GM08714 (cell line): ENCODE data around the gene WIZ.
A peak's percentile ranks its signal among the peaks of the same experiment; 100 is the strongest.
"Not testable (repeated sequence)": the region's sequence is repeated elsewhere in the genome, so short reads cannot be mapped to it uniquely, and the experiment has no call there.

Source experiments
- H3K4me3 ChIP-seq: fragments of 200-500 bp; sonication (Bioruptor generic); 2 replicates; pipeline ENCODE4 v1.5.1; 2014; ENCODE audit warnings: mild to moderate bottlenecking, low read length, inconsistent platforms
- ZNF274 ChIP-seq: IDR thresholded peaks from 2 replicates; pipeline ENCODE4 v1.6.1; 2012; ENCODE audit warnings: mild to moderate bottlenecking, low read depth, low read length

Gene WIZ, protein sequence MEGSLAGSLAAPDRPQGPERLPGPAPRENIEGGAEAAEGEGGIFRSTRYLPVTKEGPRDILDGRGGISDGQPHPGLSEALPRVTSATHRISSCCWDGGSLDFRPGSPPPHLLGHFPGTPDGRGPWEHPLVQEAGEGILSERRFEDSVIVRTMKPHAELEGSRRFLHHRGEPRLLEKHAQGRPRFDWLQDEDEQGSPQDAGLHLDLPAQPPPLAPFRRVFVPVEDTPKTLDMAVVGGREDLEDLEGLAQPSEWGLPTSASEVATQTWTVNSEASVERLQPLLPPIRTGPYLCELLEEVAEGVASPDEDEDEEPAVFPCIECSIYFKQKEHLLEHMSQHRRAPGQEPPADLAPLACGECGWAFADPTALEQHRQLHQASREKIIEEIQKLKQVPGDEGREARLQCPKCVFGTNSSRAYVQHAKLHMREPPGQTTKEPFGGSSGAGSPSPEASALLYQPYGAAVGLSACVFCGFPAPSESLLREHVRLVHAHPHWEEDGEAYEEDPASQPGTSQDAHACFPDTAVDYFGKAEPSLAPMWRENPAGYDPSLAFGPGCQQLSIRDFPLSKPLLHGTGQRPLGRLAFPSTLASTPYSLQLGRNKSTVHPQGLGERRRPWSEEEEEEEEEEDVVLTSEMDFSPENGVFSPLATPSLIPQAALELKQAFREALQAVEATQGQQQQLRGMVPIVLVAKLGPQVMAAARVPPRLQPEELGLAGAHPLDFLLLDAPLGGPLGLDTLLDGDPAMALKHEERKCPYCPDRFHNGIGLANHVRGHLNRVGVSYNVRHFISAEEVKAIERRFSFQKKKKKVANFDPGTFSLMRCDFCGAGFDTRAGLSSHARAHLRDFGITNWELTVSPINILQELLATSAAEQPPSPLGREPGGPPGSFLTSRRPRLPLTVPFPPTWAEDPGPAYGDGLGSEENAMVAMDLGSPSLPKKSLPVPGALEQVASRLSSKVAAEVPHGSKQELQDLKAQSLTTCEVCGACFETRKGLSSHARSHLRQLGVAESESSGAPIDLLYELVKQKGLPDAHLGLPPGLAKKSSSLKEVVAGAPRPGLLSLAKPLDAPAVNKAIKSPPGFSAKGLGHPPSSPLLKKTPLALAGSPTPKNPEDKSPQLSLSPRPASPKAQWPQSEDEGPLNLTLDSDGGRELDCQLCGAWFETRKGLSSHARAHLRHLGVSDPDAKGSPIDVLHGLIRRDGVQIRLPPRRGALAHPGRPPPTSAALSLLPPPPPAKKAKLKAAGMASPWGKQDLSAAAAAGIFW (N-terminal part only)

GRCh38 chr19:15449620-15450527, at the start of gene WIZ:
WIZ (minus strand) TSS chr19:15449956; CDS start chr19:15448307, 1,649 bp downstream.
- peak within 1 kb of the TSS; percentile 55; the same call in 1 of the 2 replicates for H3K4me3 ChIP-seq
- no peak for TF ChIP-seq ZNF274

GRCh38 chr19:15498910-15499309, 49.2 kb upstream of the WIZ start:
- no peak for TF ChIP-seq ZNF274
- no peak overlapping the region for H3K4me3 ChIP-seq

GRCh38 chr19:15498156-15498858, 48.6 kb upstream of the WIZ start:
- TF ChIP-seq ZNF274: no peak
- H3K4me3 ChIP-seq: no peak overlapping the region

DNA sequence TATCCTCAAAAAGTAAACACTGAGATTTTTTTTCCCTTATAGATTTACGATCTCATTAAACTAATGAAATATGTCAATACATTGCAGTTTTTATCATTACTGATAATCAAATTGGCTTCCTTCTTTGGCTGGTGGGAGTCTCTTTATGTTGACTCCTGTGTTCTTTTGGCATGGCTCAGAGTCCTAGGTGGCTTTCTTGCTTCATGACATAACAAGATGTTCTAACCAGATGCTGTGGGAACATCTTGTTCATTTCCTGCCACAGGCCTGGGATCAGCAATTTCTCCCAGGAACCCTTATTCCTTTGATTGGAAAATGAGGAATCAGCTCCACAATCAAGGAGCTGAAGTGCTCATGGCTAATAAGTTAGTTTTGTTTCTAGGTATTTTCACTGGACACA, 45.4 kb upstream of the WIZ start:
- TF ChIP-seq ZNF274: no peak

DNA sequence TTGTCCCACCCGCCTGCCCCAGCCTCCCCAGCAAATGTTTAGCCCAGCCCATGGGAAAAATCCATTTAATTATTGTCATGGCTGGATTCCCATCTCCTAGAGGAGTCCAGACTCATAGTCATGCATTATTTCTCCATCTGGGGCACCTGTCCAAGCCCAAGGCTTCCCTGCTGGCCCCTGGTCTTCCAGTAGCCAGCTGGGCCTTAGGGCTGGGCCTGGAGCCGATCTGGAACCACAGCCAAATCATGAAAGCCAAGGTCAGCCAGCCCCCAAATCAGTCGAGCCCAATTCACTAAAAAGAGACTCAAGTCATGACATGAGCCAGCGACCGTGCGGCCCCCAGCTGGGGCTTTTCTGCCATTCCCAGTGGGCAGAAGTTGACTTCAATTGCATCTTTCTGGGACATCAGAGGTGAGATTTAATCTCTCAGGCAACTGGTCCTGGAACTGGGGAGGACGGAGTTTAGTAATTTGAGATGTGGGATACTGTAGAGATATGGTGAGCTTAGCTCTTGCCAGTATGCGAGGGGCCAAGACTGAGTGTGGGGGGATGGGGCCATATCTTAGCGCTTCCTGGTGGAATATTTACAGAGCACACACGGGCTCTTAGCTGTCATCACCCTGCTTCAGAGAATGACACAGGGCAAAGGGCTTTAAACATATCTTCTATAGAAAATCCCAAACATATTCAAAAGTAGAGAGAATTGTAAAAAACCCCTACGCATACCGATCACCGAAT, 38.9 kb upstream of the WIZ start:
- no peak overlapping the region for H3K4me3 ChIP-seq
- no peak for TF ChIP-seq ZNF274

More for the DNA sequence above, 45.4 kb upstream of the WIZ start:
- no peak overlapping the region for H3K4me3 ChIP-seq

GRCh38 chr19:15487038-15487437, 37.3 kb upstream of the WIZ start:
- H3K4me3 ChIP-seq: no peak overlapping the region
- no peak for TF ChIP-seq ZNF274

DNA sequence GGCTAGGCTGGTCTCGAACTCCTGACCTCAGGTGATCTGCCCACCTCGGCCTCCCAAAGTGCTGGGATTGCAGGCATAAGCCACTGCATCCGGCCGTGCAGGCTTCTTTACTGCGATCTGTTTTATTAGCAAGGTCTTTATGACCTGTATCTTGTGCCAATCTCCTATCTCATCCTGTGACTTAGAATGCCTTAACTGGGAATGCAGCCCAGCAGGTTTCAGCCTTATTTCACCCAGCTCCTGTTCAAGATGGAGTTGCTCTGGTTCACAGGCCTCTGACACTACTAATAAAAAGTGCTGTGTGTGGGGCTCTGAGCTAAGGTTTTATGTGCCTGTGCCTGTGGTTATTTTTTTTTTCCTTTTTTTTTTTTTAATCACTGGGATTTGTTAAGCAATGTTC, 36.0 kb upstream of the WIZ start:
- H3K4me3 ChIP-seq: not testable (repeated sequence)

DNA sequence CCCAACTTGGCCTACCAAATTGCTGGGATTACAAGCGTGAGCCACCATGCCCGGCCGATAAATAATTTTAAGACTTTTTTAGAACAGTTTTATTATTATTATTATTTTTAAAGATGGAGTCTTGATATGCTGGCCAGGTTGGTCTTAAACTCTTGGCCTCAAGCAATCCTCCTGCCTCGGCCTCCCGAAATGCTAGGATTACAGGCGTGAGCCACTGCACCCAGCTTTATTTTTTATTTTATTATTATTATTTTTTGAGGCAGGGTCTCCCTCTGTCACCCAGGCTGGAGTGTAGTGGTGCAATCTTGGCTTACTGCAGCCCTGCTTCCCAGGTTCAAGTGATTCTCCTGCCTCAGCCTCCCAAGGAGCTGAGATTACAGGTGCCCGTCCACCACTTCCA, 31.2 kb upstream of the WIZ start:
- not testable (repeated sequence) for H3K4me3 ChIP-seq

- TF ChIP-seq ZNF274: no peak
- H3K4me3 ChIP-seq: no peak within 1 kb of the TSS
Observed at GRCh38 chr19:15479391-15480345, 29.9 kb upstream of the WIZ start, which contains the start of gene PGLYRP2. PGLYRP2 (minus strand) TSS chr19:15479501; CDS start chr19:15479371, 130 bp downstream.

DNA sequence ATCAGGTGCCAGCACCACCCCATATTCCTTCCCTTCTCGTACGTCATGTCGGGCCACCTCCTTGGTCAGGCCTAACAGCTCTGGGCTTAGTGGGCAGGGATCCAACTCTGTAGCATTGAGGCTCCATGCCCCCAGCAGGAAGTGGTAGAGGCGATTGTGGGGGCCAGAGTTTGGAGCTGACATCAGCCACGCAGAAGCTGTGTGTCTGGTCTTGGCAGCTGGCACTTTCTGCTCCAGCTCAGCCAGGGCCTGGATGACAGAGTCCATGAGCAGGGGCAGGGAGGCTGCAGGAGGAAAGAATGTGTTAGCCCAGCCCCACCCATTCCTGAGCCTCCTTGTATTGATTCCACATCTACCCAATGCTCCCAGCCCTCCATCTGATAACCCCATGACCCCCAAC, 26.6 kb upstream of the WIZ start:
- no peak overlapping the region for H3K4me3 ChIP-seq
- no peak for TF ChIP-seq ZNF274

GRCh38 chr19:15475611-15476010, 25.9 kb upstream of the WIZ start:
- TF ChIP-seq ZNF274: no peak

DNA sequence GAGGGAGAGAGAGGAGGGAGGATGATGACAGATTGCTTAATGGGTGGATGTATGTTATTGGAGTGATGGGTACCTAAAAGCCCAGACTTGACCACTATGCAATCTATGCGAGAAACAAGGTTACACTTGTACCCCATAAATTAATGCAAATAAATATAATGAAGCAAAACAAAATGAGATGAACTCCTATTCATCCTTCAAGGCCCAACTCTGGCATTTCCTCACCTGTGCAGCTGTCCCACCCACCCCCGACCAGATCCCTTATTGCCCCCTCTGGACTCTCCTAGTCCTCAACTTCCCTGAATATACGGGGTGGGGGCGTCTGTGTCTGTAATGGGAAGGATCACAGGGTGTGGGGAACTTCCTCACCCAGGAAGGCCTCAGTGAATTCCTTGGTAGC, 25.4 kb upstream of the WIZ start:
- H3K4me3 ChIP-seq: no peak overlapping the region
- no peak for TF ChIP-seq ZNF274

More at GRCh38 chr19:15475611-15476010, 25.9 kb upstream of the WIZ start:
- no peak overlapping the region for H3K4me3 ChIP-seq

- H3K4me3 ChIP-seq: not testable (repeated sequence)
Observed at GRCh38 chr19:15473821-15474220, 24.1 kb upstream of the WIZ start.
